ENCODE measurements around the gene UBN1. TPM values are rescaled to one million over a fixed set of nuclear protein-coding genes. Genes with fewer than 3 reads are reported as not detected.
A peak's percentile ranks its signal among the peaks of the same experiment; 100 is the strongest.

UBN1 gene
- polyA plus RNA-seq, 3 donors = 5.3 to 24.5 (median 7.3) TPM

- no peak for TF ChIP-seq CTCF (IDR thresholded peaks at IDR 0.05)
- Histone ChIP-seq H3K9me3 (replicated peaks in 1 of 2; ENCODE audit: control insufficient read depth in 1 of 2, insufficient read depth in 1 of 2, low read length in 2 of 2) (no peaks in the 10 kb centered on the region), H3K27me3 (ENCODE audit: control insufficient read depth in 2 of 2, insufficient read depth in 2 of 2, low read length in 2 of 2) (no peaks in the 10 kb centered on the region), H3K27ac (ENCODE audit: low read depth in 1 of 2, low read length in 2 of 2) (peak overlapping the region in 1 of 2 donors; percentile 20), H3K79me2 (ENCODE audit: insufficient read depth, low read length) (peaks cover 43% of the 10 kb centered on the region), H3K36me3 (replicated peaks in 1 of 2; ENCODE audit: control insufficient read depth in 1 of 2, insufficient read depth in 2 of 2, low read length in 2 of 2) (peaks cover 88 to 97% of the 10 kb centered on the region in 2 donors), H3K4me3 (replicated peaks in 1 of 3; ENCODE audit: low read depth in 2 of 3, low read length in 3 of 3) (no peak overlapping the region), H3K4me2 (replicated peaks; ENCODE audit: extremely low read depth, low read length, poor library complexity, severe bottlenecking) (no peak overlapping the region), H3K9ac (ENCODE audit: insufficient read depth, low read length, poor library complexity, severe bottlenecking) (no peak overlapping the region), H2AFZ (ENCODE audit: insufficient read depth, low read depth, low read length, poor library complexity, severe bottlenecking) (no peak overlapping the region), H4K20me1 (ENCODE audit: insufficient read depth, low read length) (peaks cover 56% of the 10 kb centered on the region), H3K4me1 (ENCODE audit: control insufficient read depth in 1 of 2, insufficient read depth in 2 of 2, low read length in 2 of 2) (no peaks in the 10 kb centered on the region)
- Mint-ChIP-seq H3K4me1 (peaks cover 4% of the 10 kb centered on the region), H3K27ac (no peak overlapping the region), H3K4me3 (no peak overlapping the region), H3K27me3 (ENCODE audit: low read depth in 3 of 3) (peaks cover 0 to 2% (median 0%) of the 10 kb centered on the region in 3 donors), H3K36me3 (peaks cover 76 to 96% of the 10 kb centered on the region in 2 donors), H3K9me3 (peaks cover 0 to 1% (median 0%) of the 10 kb centered on the region in 7 donors)
- WGBS (ENCODE audit: insufficient coverage) = no CpG with 5 or more reads among the region's 1 CpG
- no peak for DNase-seq
- intact Hi-C loops (cut with micrococcal nuclease) = no loop called here
Observed at GRCh38 chr16:4833584-4833983, 13.7 kb upstream of the UBN1 start.

DNA sequence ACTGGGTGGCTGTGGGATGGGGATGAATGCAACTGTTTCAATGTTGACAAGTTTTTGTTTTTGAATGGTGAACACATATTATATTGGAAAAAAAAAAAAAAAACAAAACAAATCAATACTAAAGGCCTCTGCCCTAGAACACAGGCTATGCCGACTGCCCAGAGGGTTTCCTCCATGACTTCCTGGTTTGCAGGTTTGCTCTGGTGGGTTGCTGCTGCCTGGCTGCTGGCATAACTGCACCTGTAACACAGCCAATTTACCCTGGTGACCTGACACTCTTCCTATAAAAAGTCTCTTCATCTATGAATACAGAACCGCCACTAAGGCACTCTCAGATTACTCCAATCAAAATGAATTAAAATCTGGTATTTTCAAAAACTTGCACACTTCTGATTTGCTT is 10.6 kb upstream of the UBN1 start:
- Histone ChIP-seq H4K20me1 (ENCODE audit: insufficient read depth, low read length) (peaks cover 71% of the 10 kb centered on the region), H3K4me1 (ENCODE audit: control insufficient read depth in 1 of 2, insufficient read depth in 2 of 2, low read length in 2 of 2) (no peaks in the 10 kb centered on the region), H3K27me3 (ENCODE audit: control insufficient read depth in 2 of 2, insufficient read depth in 2 of 2, low read length in 2 of 2) (no peaks in the 10 kb centered on the region), H3K9ac (ENCODE audit: insufficient read depth, low read length, poor library complexity, severe bottlenecking) (no peak overlapping the region), H3K4me2 (replicated peaks; ENCODE audit: extremely low read depth, low read length, poor library complexity, severe bottlenecking) (no peak overlapping the region), H3K9me3 (replicated peaks in 1 of 2; ENCODE audit: control insufficient read depth in 1 of 2, insufficient read depth in 1 of 2, low read length in 2 of 2) (no peaks in the 10 kb centered on the region), H3K36me3 (replicated peaks in 1 of 2; ENCODE audit: control insufficient read depth in 1 of 2, insufficient read depth in 2 of 2, low read length in 2 of 2) (peaks cover 88 to 97% of the 10 kb centered on the region in 2 donors), H3K4me3 (replicated peaks in 1 of 3; ENCODE audit: low read depth in 2 of 3, low read length in 3 of 3) (no peak overlapping the region), H2AFZ (ENCODE audit: insufficient read depth, low read depth, low read length, poor library complexity, severe bottlenecking) (no peak overlapping the region), H3K27ac (ENCODE audit: low read depth in 1 of 2, low read length in 2 of 2) (no peak overlapping the region), H3K79me2 (ENCODE audit: insufficient read depth, low read length) (peaks cover 59% of the 10 kb centered on the region)
- Mint-ChIP-seq H3K27ac (peak overlapping the region in 3 of 7 donors; percentile 30 to 49 (median 38)), H3K9me3 (no peaks in the 10 kb centered on the region), H3K36me3 (peaks cover 76 to 96% of the 10 kb centered on the region in 2 donors), H3K27me3 (ENCODE audit: low read depth in 3 of 3) (peaks cover 0 to 3% (median 0%) of the 10 kb centered on the region in 3 donors), H3K4me3 (no peak overlapping the region), H3K4me1 (peaks cover 4% of the 10 kb centered on the region)
- 100% methylated on average over 1 of the region's 2 CpGs for WGBS (ENCODE audit: insufficient coverage)
- no peak for TF ChIP-seq CTCF (IDR thresholded peaks at IDR 0.05)
- no peak for DNase-seq
- intact Hi-C loops (cut with micrococcal nuclease) = no loop called here
